Measurements from ENCODE around the gene U2AF2. TPM values are rescaled to one million over a fixed set of nuclear protein-coding genes. Genes with fewer than 3 reads are reported as not detected.

U2AF2 gene
- total RNA-seq, 4 donors from 2014 or later = 132 to 292 (median 159) TPM

DNA sequence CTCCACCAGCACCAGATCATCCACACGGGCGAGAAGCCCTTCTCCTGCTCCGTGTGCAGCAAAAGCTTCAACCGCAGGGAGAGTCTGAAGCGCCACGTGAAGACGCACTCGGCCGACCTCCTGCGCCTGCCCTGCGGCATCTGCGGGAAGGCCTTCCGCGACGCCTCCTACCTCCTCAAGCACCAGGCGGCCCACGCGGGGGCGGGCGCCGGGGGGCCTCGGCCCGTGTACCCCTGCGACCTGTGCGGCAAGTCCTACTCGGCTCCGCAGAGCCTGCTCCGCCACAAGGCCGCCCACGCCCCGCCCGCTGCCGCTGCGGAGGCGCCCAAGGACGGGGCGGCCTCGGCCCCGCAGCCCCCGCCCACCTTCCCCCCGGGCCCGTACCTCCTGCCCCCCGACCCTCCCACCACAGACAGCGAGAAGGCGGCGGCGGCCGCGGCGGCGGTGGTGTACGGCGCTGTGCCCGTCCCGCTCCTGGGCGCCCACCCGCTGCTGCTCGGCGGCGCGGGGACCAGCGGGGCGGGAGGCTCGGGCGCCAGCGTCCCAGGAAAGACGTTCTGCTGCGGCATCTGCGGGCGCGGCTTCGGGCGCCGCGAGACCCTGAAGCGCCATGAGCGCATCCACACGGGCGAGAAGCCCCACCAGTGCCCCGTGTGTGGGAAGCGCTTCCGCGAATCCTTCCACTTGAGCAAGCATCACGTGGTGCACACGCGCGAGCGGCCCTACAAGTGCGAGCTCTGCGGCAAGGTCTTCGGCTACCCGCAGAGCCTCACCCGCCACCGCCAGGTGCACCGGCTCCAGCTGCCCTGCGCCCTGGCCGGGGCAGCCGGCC, 39.9 kb upstream of the U2AF2 start:
- Histone ChIP-seq H3K27ac (no peak overlapping the region), H3K9me3 (no peaks in the 10 kb centered on the region), H3K36me3 (peaks cover 0 to 44% (median 0%) of the 10 kb centered on the region in 3 donors), H3K4me1 (peaks cover 0 to 7% (median 0%) of the 10 kb centered on the region in 4 donors), H3K4me3 (no peak overlapping the region), H3K27me3 (no peaks in the 10 kb centered on the region)
- no peak for DNase-seq
- TF ChIP-seq POLR2A (IDR thresholded peaks at IDR 0.05) (no peak), CTCF (IDR thresholded peaks at IDR 0.05) (no peak)

DNA sequence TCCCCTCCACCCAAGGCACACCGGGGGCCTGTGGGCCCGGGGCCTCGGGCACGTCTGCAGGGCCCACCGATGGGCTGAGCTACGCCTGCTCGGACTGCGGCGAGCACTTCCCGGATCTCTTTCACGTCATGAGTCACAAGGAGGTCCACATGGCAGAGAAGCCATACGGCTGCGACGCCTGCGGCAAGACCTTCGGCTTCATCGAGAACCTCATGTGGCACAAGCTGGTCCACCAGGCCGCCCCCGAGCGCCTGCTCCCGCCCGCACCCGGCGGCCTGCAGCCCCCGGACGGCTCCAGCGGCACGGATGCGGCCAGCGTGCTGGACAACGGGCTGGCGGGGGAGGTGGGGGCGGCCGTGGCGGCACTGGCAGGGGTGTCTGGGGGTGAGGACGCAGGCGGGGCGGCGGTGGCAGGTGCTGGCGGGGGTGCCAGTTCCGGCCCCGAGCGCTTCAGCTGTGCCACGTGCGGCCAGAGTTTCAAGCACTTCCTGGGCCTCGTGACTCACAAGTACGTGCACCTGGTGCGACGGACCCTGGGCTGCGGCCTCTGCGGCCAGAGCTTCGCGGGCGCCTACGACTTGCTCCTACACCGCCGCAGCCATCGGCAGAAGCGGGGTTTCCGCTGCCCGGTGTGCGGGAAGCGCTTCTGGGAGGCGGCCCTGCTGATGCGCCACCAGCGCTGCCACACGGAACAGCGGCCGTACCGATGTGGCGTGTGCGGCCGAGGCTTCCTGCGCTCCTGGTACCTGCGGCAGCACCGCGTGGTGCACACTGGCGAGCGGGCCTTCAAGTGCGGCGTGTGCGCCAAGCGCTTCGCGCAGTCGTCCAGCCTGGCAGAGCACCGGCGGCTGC, 39.1 kb upstream of the U2AF2 start:
- Histone ChIP-seq H3K4me3 (no peak overlapping the region), H3K27ac (no peak overlapping the region), H3K36me3 (peaks cover 0 to 37% (median 0%) of the 10 kb centered on the region in 3 donors), H3K4me1 (peaks cover 0 to 7% (median 0%) of the 10 kb centered on the region in 4 donors), H3K9me3 (no peaks in the 10 kb centered on the region), H3K27me3 (no peaks in the 10 kb centered on the region)
- no peak for DNase-seq
- no peak for TF ChIP-seq POLR2A (IDR thresholded peaks at IDR 0.05)
- no peak for TF ChIP-seq CTCF (IDR thresholded peaks at IDR 0.05)

GRCh38 chr19:55616395-55616875, 38.4 kb upstream of the U2AF2 start:
- DNase-seq = no peak
- Histone ChIP-seq H3K9me3 (no peaks in the 10 kb centered on the region), H3K27me3 (no peaks in the 10 kb centered on the region), H3K4me1 (peaks cover 0 to 2% (median 0%) of the 10 kb centered on the region in 4 donors), H3K4me3 (no peak overlapping the region), H3K36me3 (peaks cover 0 to 43% (median 0%) of the 10 kb centered on the region in 3 donors), H3K27ac (no peak overlapping the region)
- no peak for TF ChIP-seq CTCF (IDR thresholded peaks at IDR 0.05)
- no peak for TF ChIP-seq POLR2A (IDR thresholded peaks at IDR 0.05)

DNA sequence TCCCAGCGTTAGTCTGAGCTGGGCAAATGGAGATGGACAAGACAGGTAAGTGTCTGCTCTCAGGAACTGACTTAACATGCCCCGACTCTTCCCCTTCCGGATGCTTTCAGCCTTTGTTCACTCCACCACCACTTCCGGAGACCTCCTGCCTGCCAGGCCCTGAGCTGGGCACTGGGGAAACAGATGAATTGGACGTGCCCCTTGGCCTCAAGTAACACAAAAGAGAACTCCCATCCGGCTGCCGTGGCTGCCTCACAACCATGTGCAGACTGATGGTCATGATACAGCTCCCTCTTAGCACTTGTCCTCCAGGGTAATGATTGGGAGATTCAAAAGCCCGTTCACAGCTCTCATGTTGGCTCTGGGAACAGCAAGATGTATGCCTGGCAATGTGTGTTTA, 37.4 kb upstream of the U2AF2 start:
- TF ChIP-seq POLR2A (IDR thresholded peaks at IDR 0.05) (no peak), CTCF (IDR thresholded peaks at IDR 0.05) (no peak)
- H3K27me3 ChIP-seq = no peaks in the 10 kb centered on the region
- no peaks in the 10 kb centered on the region for H3K4me1 ChIP-seq
- no peak overlapping the region for H3K27ac ChIP-seq
- H3K36me3 ChIP-seq = peaks cover 0 to 53% (median 0%) of the 10 kb centered on the region in 3 donors
- no peak overlapping the region for H3K4me3 ChIP-seq
- no peak for DNase-seq
- H3K9me3 ChIP-seq = no peaks in the 10 kb centered on the region

DNA sequence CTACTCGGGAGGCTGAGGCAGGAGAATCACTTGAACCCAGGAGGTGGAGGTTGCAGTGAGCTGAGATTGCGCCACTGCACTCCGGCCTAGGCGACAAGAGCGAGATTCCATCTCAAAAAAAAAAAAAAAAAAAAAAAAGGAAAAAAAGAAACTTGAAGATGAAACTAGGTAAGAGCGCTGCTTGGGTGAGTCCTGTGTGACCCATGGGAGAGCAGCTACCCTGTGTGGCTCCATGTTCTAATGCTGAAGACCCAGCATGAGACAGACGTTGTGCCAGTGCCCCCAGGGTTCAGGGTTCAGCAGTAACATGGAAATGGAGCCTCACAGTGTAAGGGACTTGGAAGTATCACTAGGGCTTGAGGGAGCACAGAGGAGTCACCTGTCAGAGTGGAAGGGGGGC, 36.4 kb upstream of the U2AF2 start:
- H3K9me3 ChIP-seq = no peaks in the 10 kb centered on the region
- H3K4me3 ChIP-seq = no peak overlapping the region
- TF ChIP-seq CTCF (IDR thresholded peaks at IDR 0.05) (no peak), POLR2A (IDR thresholded peaks at IDR 0.05) (no peak)
- H3K27ac ChIP-seq = peak overlapping the region in 1 of 4 donors; percentile 0
- H3K4me1 ChIP-seq = no peaks in the 10 kb centered on the region
- H3K36me3 ChIP-seq = peaks cover 0 to 54% (median 0%) of the 10 kb centered on the region in 3 donors
- no peaks in the 10 kb centered on the region for H3K27me3 ChIP-seq
- DNase-seq = no peak

Measured in Peyer's patch (tissue), 4 donors.